Hepatocyte (in vitro differentiated cells): ENCODE measurements around the gene PELO.

Source experiments
- CTCF ChIP-seq: fragments of 200-600 bp; sonication (generic); IDR thresholded peaks from 2 replicates; pipeline ENCODE4 v1.5.1; 2016; ENCODE audit warnings: antibody characterized with exemption, mild to moderate bottlenecking; ENCODE audit not compliant: poor library complexity
- EZH2 ChIP-seq: fragments of 200-600 bp; sonication (generic); IDR thresholded peaks from 2 replicates; pipeline ENCODE4 v1.6.1; 2016; ENCODE audit warnings: antibody characterized with exemption, mild to moderate bottlenecking, borderline replicate concordance
- EZH2phosphoT487 ChIP-seq: fragments of 200-600 bp; sonication (generic); IDR thresholded peaks from one replicate; pipeline ENCODE4 v1.6.1; 2018; ENCODE audit warnings: antibody characterized with exemption, mild to moderate bottlenecking, low read depth, moderate library complexity; ENCODE audit not compliant: unreplicated experiment, severe bottlenecking

GRCh38 chr5:52818360-52818759 lies 30.6 kb downstream of the PELO start:
- TF ChIP-seq CTCF (no peak), EZH2 (no peak), EZH2phosphoT487 (no peak)
